CD4-positive, alpha-beta T cell treated with Interleukin-6 at 100 ng/mL for 8 hours (primary cell): Measurements from ENCODE around the gene RASA3.

ENCODE experiments used
- DNase-seq: peaks from one replicate; pipeline ENCODE4 v3.0.0-alpha.2; 2020; ENCODE audit warnings: mixed read lengths, low spot score

Gene RASA3

GRCh38 chr13:113952151-113952982 lies 180.1 kb downstream of the RASA3 start:
- DNase-seq = no peak

GRCh38 chr13:113951246-113951999 lies 181.0 kb downstream of the RASA3 start:
- peak; percentile 48 for DNase-seq

- no peak for DNase-seq
Observed at GRCh38 chr13:113950451-113951245, 181.8 kb downstream of the RASA3 start.

GRCh38 chr13:113949546-113949945 lies 182.9 kb downstream of the RASA3 start:
- DNase-seq = no peak

GRCh38 chr13:113948034-113948742 lies 184.2 kb downstream of the RASA3 start:
- no peak for DNase-seq

GRCh38 chr13:113947311-113948033 lies 185.0 kb downstream of the RASA3 start:
- DNase-seq = no peak

- no peak for DNase-seq
Observed at GRCh38 chr13:113946409-113947181, 185.8 kb downstream of the RASA3 start.

- no peak for DNase-seq
Observed at GRCh38 chr13:113945857-113946408, 186.5 kb downstream of the RASA3 start.

- DNase-seq = no peak
Observed at GRCh38 chr13:113943821-113944565, 188.4 kb downstream of the RASA3 start.

GRCh38 chr13:113942591-113943103 lies 189.8 kb downstream of the RASA3 start:
- no peak for DNase-seq

- no peak for DNase-seq
Observed at GRCh38 chr13:113941571-113942191, 190.7 kb downstream of the RASA3 start.

- DNase-seq = no peak
Observed at GRCh38 chr13:113939944-113940297, 192.5 kb downstream of the RASA3 start.

GRCh38 chr13:113939129-113939943 lies 193.1 kb downstream of the RASA3 start:
- DNase-seq = no peak

- DNase-seq = no peak
Observed at GRCh38 chr13:113938716-113939115, 193.7 kb downstream of the RASA3 start.

- no peak for DNase-seq
Observed at GRCh38 chr13:113938246-113938645, 194.2 kb downstream of the RASA3 start.

GRCh38 chr13:113937527-113938180 lies 194.8 kb downstream of the RASA3 start:
- no peak for DNase-seq

- no peak for DNase-seq
Observed at GRCh38 chr13:113937073-113937472, 195.3 kb downstream of the RASA3 start.
